Measurements from ENCODE around the gene MRM1.

Gene MRM1

DNA sequence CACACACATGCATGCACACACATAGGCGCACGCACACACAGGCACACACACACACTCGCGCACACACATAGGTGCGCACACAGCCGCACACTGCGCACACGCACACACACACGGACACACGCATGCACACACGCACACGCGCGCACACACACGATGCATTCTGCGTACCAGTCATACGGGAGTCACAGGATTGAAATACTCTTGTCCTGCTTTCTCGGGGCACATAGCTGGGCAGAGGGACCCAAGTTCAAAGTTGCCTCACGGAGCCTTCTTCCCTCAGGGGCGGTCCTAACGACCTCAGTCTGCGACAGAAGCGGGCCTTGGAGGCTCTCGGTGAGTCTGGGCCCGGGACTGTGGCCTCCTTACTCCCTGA is 56.0 kb downstream of the MRM1 start:
- no peak overlapping the region for H3K27ac ChIP-seq
- TF ChIP-seq, protein P1, sequence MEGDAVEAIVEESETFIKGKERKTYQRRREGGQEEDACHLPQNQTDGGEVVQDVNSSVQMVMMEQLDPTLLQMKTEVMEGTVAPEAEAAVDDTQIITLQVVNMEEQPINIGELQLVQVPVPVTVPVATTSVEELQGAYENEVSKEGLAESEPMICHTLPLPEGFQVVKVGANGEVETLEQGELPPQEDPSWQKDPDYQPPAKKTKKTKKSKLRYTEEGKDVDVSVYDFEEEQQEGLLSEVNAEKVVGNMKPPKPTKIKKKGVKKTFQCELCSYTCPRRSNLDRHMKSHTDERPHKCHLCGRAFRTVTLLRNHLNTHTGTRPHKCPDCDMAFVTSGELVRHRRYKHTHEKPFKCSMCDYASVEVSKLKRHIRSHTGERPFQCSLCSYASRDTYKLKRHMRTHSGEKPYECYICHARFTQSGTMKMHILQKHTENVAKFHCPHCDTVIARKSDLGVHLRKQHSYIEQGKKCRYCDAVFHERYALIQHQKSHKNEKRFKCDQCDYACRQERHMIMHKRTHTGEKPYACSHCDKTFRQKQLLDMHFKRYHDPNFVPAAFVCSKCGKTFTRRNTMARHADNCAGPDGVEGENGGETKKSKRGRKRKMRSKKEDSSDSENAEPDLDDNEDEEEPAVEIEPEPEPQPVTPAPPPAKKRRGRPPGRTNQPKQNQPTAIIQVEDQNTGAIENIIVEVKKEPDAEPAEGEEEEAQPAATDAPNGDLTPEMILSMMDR (conservative IDR thresholded peaks at IDR 0.05) = no peak
- TF ChIP-seq ZFX (IDR thresholded peaks at IDR 0.05) = no peak

DNA sequence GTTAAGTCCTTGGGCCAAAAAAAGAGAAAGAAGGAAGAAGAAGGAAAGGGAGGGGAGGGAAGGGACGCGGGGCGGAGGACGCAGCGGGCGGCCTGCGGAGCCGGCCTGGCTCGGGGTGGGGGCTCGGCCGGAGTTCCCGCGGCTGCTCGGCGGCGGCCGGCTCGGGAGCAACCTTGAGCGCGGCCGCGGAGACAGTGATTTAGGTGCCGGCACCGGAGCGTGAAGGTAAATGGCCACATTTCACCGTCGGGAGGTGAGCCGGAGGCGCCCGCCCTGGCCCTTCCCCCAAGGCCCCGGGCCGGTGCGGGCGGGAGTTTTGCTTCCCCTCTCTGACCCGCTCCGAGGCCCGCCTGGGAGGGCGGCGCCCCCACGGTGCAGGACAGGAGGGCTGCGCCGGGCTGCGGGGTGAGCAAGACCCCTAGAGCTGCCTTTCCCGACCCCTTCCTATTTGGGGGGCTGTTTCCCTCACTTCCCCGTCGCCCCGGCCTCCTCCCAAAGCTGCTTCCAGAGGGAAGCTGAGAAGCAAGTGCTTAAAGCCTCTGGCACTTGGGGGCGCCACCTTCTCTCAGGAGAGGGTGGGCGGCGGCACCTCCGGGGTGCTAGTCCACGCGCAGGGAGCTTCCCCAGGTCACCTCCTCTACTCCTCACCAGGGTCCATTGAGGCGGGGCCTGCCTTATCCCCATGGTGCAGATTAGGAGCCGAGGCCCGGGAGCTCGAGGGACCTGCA is 56.5 kb downstream of the MRM1 start:
- TF ChIP-seq, protein P1 (conservative IDR thresholded peaks at IDR 0.05) = no peak
- TF ChIP-seq ZFX (IDR thresholded peaks at IDR 0.05) = no peak
- H3K27ac ChIP-seq = no peak overlapping the region
